HG03066 (cell line): ENCODE results near the gene RGS7.
"Not testable (repeated sequence)": the region's sequence is repeated elsewhere in the genome, so short reads cannot be mapped to it uniquely, and the experiment has no call there.

Experiments used
- ATAC-seq: cut with Tn5 transposase; IDR thresholded peaks from one replicate; pipeline ENCODE4 v1.9.1; 2021; ENCODE audit warnings: low read depth; ENCODE audit not compliant: unreplicated experiment

The RGS7 gene

GRCh38 chr1:240762471-240762987, 594.5 kb downstream of the RGS7 start:
- ATAC-seq, result not testable (repeated sequence)

DNA sequence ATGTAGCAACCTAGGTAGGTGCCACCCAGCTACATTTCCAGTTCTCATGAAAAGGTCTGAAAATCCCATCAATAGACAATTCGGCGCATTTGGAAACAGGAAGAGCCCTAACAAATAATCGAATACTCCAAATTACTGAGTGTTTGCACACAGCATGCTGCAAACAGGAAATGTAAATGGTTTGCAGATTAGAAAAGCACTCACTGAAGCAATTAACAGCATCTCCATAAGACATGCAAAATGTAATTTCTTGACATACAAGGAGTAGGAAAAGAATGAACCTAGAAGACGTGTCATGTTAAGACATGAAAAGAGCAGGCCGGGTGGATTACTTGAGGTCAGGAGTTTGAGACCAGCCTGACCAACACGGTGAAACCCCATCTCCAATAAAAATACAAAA, 598.2 kb downstream of the RGS7 start:
- not testable (repeated sequence) for ATAC-seq

DNA sequence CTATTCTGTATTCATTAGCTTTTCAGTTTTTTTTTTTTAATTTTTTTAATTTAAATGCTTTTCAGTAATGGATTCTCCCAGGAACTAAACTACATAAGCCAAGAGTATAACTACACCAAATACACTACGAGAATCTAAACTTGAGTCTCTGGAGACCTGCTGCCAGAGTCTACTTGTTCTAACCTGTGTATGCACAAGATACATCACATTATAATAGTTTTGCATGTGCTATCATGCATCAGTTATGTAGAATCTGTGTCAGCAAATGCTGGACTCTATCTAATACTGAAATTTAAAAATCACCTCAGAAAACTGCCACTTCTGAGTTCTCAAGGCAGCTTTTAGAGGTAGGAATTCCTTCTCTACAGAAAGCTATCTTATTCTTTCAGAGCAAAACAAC, 598.7 kb downstream of the RGS7 start:
- no peak for ATAC-seq

GRCh38 chr1:240747907-240748306, 609.1 kb downstream of the RGS7 start:
- no peak for ATAC-seq

DNA sequence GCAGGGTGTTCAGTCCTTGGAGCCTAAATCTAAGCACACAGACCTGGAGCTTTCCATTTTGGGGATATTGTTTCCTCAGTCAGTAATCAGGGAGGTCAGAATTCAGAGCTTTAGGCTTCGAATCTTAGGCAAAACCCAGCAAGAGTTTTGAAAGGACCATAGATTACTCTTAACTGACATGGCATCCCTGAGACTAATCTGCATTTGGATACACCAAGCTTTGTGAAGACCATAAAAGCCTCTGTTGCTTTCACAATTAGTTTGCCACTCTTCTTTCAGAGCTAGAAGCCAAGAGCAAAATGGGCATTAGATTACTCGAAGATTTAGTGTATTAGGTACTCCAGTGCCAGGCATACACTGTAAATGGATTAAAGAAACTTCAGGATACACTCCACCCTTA, 613.3 kb downstream of the RGS7 start:
- ATAC-seq, result no peak

DNA sequence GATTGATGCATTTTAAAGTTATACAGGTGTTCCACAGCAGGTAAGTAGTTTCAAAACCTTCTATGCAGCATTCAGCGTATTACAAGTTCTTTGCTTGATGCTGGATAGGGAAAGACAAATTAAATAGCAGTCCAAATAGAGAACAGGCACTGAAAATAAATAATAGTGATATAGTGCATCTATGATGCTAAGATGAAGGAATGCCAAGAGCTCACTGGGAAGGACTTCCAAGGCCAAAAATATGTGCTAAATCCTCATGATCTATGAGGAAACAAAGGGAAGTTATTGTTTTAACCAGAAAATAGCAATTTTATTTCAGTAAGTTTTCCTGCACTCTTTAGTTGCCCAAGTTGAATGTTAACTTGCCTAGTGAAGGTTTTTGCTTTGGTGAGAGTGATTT, 617.3 kb downstream of the RGS7 start:
- no peak for ATAC-seq

GRCh38 chr1:240739139-240739538, 617.9 kb downstream of the RGS7 start:
- ATAC-seq, result no peak

DNA sequence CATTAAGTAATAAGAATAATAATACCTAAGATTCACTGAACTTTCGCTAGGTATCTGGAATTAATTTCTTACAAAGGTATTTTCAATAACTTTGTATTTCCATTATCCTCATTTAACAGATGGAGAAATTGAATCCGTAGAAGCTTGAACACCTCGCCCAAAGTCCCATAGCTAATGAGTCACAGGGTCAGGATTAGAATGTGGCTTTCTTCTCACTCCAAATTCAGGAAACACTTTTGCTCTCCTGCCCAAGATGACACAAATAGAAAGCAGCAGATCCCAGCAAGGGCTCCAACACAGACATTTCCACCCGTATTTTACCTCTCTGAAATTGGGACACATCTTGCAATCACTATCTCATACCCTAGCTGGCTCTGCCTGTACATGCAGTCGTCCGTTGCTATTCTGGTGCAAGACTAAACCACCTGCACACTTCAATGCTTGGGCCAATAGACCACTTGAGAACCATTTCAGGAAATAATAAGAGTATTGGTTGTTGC, 619.2 kb downstream of the RGS7 start:
- ATAC-seq, result no peak

DNA sequence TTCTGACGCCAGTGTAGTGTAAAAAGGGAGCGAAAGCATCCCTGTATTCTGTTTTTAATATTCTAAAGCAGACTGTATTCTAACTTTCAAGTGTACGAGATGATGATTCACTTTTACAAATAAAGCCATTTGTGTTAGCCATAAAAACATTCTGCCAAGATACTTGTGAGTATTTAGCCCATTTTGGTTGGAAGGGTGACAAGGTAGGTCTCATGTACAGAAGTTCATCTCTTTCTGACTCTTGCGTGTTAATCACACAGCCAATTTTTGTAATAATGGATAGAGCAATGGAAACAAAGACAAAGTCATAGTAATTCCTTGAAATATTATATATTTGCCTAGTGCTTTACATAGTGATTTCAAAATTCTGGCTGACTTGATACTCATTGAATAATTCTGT, 619.7 kb downstream of the RGS7 start:
- ATAC-seq, result no peak

- ATAC-seq, result not testable (repeated sequence)
Measured at GRCh38 chr1:240734705-240735104, 622.3 kb downstream of the RGS7 start.

- no peak for ATAC-seq
Measured at GRCh38 chr1:240734001-240734400, 623.0 kb downstream of the RGS7 start.

- no peak for ATAC-seq
Measured at GRCh38 chr1:240732390-240732789, 624.6 kb downstream of the RGS7 start.
